Type B pancreatic cell (in vitro differentiated cells): ENCODE results near the gene CFHR2. TPM values are rescaled to one million over a fixed set of nuclear protein-coding genes. Genes with fewer than 3 reads are reported as not detected.
"Not testable (repeated sequence)": the region's sequence is repeated elsewhere in the genome, so short reads cannot be mapped to it uniquely, and the experiment has no call there.

Experiments
- DNase-seq: peaks from one replicate; pipeline ENCODE4 v3.0.0; 2021; ENCODE audit warnings: mixed read lengths; ENCODE audit not compliant: unreplicated experiment; ENCODE audit errors: extremely low spot score
- H3K27ac Mint-ChIP-seq: 2 replicates; pipeline ENCODE4 v1.8.0; 2021; ENCODE audit warnings: mild to moderate bottlenecking, mixed read lengths
- H3K27me3 Mint-ChIP-seq: 2 replicates; pipeline ENCODE4 v1.8.0; 2021; ENCODE audit warnings: mixed read lengths
- H3K36me3 Mint-ChIP-seq: 2 replicates; pipeline ENCODE4 v1.8.0; 2021; ENCODE audit warnings: mixed read lengths
- H3K4me1 Mint-ChIP-seq: one replicate; pipeline ENCODE4 v1.8.0; 2021; ENCODE audit warnings: mixed read lengths; ENCODE audit not compliant: unreplicated experiment
- H3K4me3 Mint-ChIP-seq: 2 replicates; pipeline ENCODE4 v1.8.0; 2021; ENCODE audit warnings: mild to moderate bottlenecking, mixed read lengths
- H3K9me3 Mint-ChIP-seq: 2 replicates; pipeline ENCODE4 v1.8.0; 2021; ENCODE audit warnings: mixed read lengths
- total RNA-seq: library from RNA; stranded (reverse); gene quantifications from 2 replicates; pipeline ENCODE4 v1.2.1, GENCODE V29; 2021; ENCODE audit warnings: low replicate concordance
- TF ChIP-seq, protein P1 (sequence below): fragments of 200-600 bp; sonication (generic); conservative IDR thresholded peaks from 2 replicates; pipeline ENCODE4 v1.5.0; 2021; ENCODE audit warnings: antibody characterized with exemption, mild to moderate bottlenecking

CFHR2 gene
- total RNA-seq, 1 donor from 2014 or later: not detected

- H3K27ac Mint-ChIP-seq: no peak overlapping the region
- no peaks in the 10 kb centered on the region for H3K27me3 Mint-ChIP-seq
These were observed 26.6 kb downstream of the CFHR2 start for GRCh38 chr1:196970182-196970581.

DNA sequence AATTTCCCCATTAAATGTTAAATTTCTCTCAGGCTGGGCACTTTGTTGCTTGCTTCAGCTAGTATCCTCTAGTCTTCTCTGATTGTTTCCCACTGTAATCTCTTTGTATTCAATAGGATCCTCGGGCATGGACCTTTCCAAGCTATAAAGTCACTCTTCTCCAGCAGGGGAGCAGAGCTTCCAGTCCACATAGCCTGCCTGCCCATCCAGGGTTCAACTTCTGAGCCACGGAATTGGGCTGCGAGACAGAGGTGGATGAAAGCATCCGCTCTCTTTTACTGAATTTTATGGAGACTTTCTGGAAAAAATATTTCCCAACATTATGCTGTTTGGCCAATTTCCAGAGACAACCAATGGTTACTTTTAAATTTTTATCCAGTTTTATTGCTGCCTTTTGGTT lies 32.7 kb downstream of the CFHR2 start:
- TF ChIP-seq, protein P1, sequence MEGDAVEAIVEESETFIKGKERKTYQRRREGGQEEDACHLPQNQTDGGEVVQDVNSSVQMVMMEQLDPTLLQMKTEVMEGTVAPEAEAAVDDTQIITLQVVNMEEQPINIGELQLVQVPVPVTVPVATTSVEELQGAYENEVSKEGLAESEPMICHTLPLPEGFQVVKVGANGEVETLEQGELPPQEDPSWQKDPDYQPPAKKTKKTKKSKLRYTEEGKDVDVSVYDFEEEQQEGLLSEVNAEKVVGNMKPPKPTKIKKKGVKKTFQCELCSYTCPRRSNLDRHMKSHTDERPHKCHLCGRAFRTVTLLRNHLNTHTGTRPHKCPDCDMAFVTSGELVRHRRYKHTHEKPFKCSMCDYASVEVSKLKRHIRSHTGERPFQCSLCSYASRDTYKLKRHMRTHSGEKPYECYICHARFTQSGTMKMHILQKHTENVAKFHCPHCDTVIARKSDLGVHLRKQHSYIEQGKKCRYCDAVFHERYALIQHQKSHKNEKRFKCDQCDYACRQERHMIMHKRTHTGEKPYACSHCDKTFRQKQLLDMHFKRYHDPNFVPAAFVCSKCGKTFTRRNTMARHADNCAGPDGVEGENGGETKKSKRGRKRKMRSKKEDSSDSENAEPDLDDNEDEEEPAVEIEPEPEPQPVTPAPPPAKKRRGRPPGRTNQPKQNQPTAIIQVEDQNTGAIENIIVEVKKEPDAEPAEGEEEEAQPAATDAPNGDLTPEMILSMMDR: no peak
- Mint-ChIP-seq H3K9me3 (no peaks in the 10 kb centered on the region), H3K27me3 (no peaks in the 10 kb centered on the region), H3K27ac (no peak overlapping the region), H3K36me3 (no peaks in the 10 kb centered on the region), H3K4me3 (no peak overlapping the region), H3K4me1 (no peaks in the 10 kb centered on the region)
- no peak for DNase-seq

More at GRCh38 chr1:196970182-196970581, 26.6 kb downstream of the CFHR2 start:
- no peaks in the 10 kb centered on the region for H3K36me3 Mint-ChIP-seq
- H3K4me3 Mint-ChIP-seq: no peak overlapping the region
- H3K9me3 Mint-ChIP-seq: no peaks in the 10 kb centered on the region
- DNase-seq: no peak
- H3K4me1 Mint-ChIP-seq: no peaks in the 10 kb centered on the region
- TF ChIP-seq, protein P1: no peak

DNA sequence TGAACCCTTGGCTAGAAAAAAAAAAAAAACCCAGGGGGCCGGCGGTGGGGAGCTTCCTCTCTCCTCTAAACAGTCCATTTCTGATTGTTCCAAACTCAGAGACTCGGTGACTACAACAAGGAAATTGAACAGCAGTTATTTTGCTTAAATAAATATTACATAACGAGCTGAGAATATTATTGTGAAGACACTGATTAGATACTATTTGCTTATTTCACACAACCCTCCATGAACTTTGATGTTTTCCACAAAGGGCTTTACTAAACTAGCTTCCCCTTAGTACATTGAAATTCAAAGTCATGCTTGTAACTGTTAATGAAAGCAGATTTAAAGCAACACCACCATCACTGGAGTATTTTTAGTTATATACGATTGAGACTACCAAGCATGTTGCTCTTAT lies 33.7 kb downstream of the CFHR2 start, which contains the start of gene CFHR5:
TSS of gene CFHR5 (plus strand) at position 279 of the 400 bp plus-strand sequence. CDS start at position 388, 109 bp downstream.
- H3K27ac Mint-ChIP-seq: no peak within 1 kb of the TSS
- no peaks in the 10 kb centered on the region for H3K36me3 Mint-ChIP-seq
- TF ChIP-seq, protein P1: no peak
- DNase-seq: no peak
- no peak within 1 kb of the TSS for H3K4me3 Mint-ChIP-seq
- no peaks in the 10 kb centered on the region for H3K27me3 Mint-ChIP-seq
- H3K9me3 Mint-ChIP-seq: no peaks in the 10 kb centered on the region
- H3K4me1 Mint-ChIP-seq: no peaks in the 10 kb centered on the region

DNA sequence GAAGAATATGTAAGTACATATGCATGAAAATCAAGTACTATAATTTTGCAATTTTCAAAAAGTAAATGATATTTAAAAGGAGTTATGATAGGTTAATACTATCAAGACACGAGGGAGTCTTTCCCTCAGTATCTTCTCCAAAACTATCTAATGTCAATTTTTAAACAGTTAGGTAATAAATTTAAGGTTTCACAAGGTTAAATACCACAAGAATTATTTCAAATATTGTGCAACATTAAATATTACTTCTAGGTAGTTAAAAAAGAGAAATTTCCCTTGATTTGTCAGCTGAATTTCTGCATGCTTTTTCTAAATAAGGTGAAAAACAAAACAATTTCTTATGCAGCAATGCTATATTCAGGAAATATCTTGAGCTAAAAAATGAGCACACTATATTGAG lies 37.3 kb downstream of the CFHR2 start:
- Mint-ChIP-seq H3K4me1 (no peaks in the 10 kb centered on the region), H3K4me3 (no peak overlapping the region), H3K27me3 (no peaks in the 10 kb centered on the region), H3K9me3 (no peaks in the 10 kb centered on the region), H3K27ac (no peak overlapping the region), H3K36me3 (no peaks in the 10 kb centered on the region)
- TF ChIP-seq, protein P1: no peak
- no peak for DNase-seq

- not testable (repeated sequence) for H3K4me3 Mint-ChIP-seq, DNase-seq, H3K4me1 Mint-ChIP-seq, H3K27ac Mint-ChIP-seq, H3K36me3 Mint-ChIP-seq, H3K27me3 Mint-ChIP-seq, H3K9me3 Mint-ChIP-seq
These were observed 38.7 kb downstream of the CFHR2 start for GRCh38 chr1:196982247-196982646.

DNA sequence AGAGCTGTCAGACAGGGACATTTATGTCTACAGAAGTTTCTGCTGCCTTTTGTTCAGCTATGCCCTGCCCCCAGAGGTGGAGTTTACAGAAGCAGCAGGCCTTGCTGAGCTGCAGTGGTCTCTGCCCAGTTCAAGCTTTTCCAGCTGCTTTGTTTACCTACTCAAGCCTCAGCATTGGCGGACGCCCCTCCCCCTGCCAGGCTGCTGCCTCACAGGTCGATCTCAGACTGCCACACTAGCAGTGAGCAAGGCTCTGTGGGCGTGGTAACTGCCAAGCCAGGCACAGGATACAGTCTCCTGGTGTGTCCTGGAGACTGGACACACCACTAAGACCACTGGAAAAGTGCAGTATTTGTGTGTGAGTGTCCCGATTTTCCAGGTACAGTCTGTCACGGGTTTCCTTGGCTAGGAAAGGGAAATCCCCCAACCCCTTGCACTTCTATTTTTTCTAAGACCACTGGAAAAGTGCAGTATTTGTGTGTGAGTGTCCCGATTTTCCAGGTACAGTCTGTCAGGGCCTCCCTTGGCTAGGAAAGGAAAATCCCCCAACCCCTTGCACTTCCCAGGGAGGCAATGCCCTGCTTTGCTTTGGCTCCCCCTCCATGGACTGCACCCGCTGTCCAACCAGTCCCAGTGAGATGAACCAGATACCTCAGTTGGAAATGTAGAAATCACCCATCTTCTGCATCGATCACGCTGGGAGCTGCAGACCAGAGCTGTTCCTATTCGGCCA lies 48.5 kb downstream of the CFHR2 start:
- H3K4me3 Mint-ChIP-seq, H3K36me3 Mint-ChIP-seq, H3K27me3 Mint-ChIP-seq, H3K27ac Mint-ChIP-seq, H3K4me1 Mint-ChIP-seq, H3K9me3 Mint-ChIP-seq: not testable (repeated sequence)
- peak; percentile 70 for DNase-seq
